Endothelial cell of umbilical vein (primary cell): ENCODE measurements around the gene CST3. TPM values are rescaled to one million over a fixed set of nuclear protein-coding genes. Genes with fewer than 3 reads are reported as not detected.

Experiments
- BruUV-seq: library from RNA; stranded (reverse); fragments of 400-500 nt; replicated peaks from 2 replicates; lab custom pipeline; 2021; lab: Mats Ljungman, UMichigan
- CTCF ChIA-PET: fragments of 300-600, 350-600 bp; sonication (Branson Sonifier 250); formaldehyde crosslinking; loops from one replicate; lab custom pipeline; 2021; ENCODE audit warnings: antibody characterized with exemption, inconsistent platforms; lab: Charles Lee
- POLR2A ChIA-PET: fragments of 300-600, 350-600 bp; sonication (Branson Sonifier 250); formaldehyde crosslinking; loops from one replicate; lab custom pipeline; 2021; ENCODE audit warnings: antibody characterized with exemption, inconsistent platforms; lab: Charles Lee
- DNase-seq: peaks from one replicate; pipeline ENCODE4 v3.0.0-alpha.2; 2011; ENCODE audit warnings: low read depth, low spot score
- FAIRE-seq: peaks from 2 replicates; lab custom pipeline; 2011; peaks lifted over from hg19 to GRCh38; lab: Jason Lieb, UNC
- H2AFZ ChIP-seq: 2 replicates; pipeline ENCODE4 v1.6.0; 2012; ENCODE audit warnings: low read depth, low read length, control low read depth, inconsistent platforms
- H3K27ac ChIP-seq: 2 replicates; pipeline ENCODE4 v1.5.1; 2011; ENCODE audit warnings: low read depth, mild to moderate bottlenecking, control low read depth, low read length, moderate library complexity; ENCODE audit not compliant: insufficient read depth
- H3K27me3 ChIP-seq, 2 experiments: 2 replicates each; pipeline versions ENCODE4 v1.6.0 to v1.6.1; 2011; ENCODE audit warnings: low read length in 2 of 2, mixed read lengths in 1 of 2; ENCODE audit not compliant: control insufficient read depth in 2 of 2, insufficient read depth in 2 of 2
- H3K36me3 ChIP-seq, 2 experiments: 2 replicates in 1 of 2; 3 replicates in 1 of 2; pipeline ENCODE4 v1.5.1; 2011; ENCODE audit warnings: low read length in 2 of 2, mild to moderate bottlenecking in 1 of 2, moderate library complexity in 1 of 2; ENCODE audit not compliant: control insufficient read depth in 2 of 2, insufficient read depth in 2 of 2; ENCODE audit errors: extremely low read depth in 1 of 2
- H3K4me1 ChIP-seq: 3 replicates; pipeline ENCODE4 v1.5.1; 2011; ENCODE audit warnings: mild to moderate bottlenecking, low read length; ENCODE audit not compliant: control insufficient read depth, insufficient read depth; ENCODE audit errors: extremely low read depth
- H3K4me2 ChIP-seq: 2 replicates; pipeline ENCODE4 v1.6.1; 2011; ENCODE audit warnings: low read length, control low read depth, mixed read lengths; ENCODE audit not compliant: insufficient read depth
- H3K4me3 ChIP-seq, 3 experiments: fragments of 200-600 bp in 1 of 3; sonication (generic), shearing (Covaris generic) in 1 of 3; replicated peaks in 1 of 3; 2 replicates each; pipeline ENCODE4 v1.5.1; 2011 to 2016; ENCODE audit warnings: control low read depth in 3 of 3, low read length in 3 of 3, mild to moderate bottlenecking in 2 of 3, inconsistent platforms in 1 of 3, low read depth in 1 of 3, moderate library complexity in 1 of 3; ENCODE audit not compliant: insufficient read depth in 1 of 3
- H3K79me2 ChIP-seq: 2 replicates; pipeline ENCODE4 v1.6.0; 2012; ENCODE audit warnings: low read length, inconsistent platforms; ENCODE audit not compliant: control insufficient read depth, insufficient read depth
- H3K9ac ChIP-seq: replicated peaks from 2 replicates; pipeline ENCODE3; 2011; ENCODE audit warnings: low read length, control low read depth; ENCODE audit not compliant: insufficient read depth; ENCODE audit errors: extremely low read depth
- H3K9me1 ChIP-seq: replicated peaks from 3 replicates; pipeline ENCODE4 v1.6.0; 2011; ENCODE audit warnings: mild to moderate bottlenecking, low read length; ENCODE audit not compliant: control insufficient read depth, insufficient read depth; ENCODE audit errors: extremely low read depth
- H3K9me3 ChIP-seq: replicated peaks from 2 replicates; pipeline ENCODE4 v1.5.1; 2012; ENCODE audit warnings: low read length, inconsistent platforms; ENCODE audit not compliant: control insufficient read depth, insufficient read depth
- H4K20me1 ChIP-seq: replicated peaks from 2 replicates; pipeline ENCODE3; 2011; ENCODE audit warnings: mild to moderate bottlenecking, low read length; ENCODE audit not compliant: control insufficient read depth, insufficient read depth; ENCODE audit errors: extremely low read depth
- EZH2 ChIP-seq: IDR thresholded peaks from 2 replicates; pipeline ENCODE4 v1.6.1; 2012; ENCODE audit warnings: borderline replicate concordance, low read depth, mild to moderate bottlenecking, moderate library complexity, low read length, inconsistent platforms; ENCODE audit not compliant: severe bottlenecking
- FOS ChIP-seq: IDR thresholded peaks from 2 replicates; pipeline ENCODE4 v1.6.1; 2011; ENCODE audit warnings: mild to moderate bottlenecking, low read length, moderate library complexity, borderline replicate concordance; ENCODE audit not compliant: insufficient read depth
- GATA2 ChIP-seq: IDR thresholded peaks from 2 replicates; pipeline ENCODE4 v1.7.0; 2011; ENCODE audit warnings: low read depth, mild to moderate bottlenecking, moderate library complexity, mixed read lengths, low read length; ENCODE audit not compliant: insufficient read length, insufficient read depth
- JUN ChIP-seq: IDR thresholded peaks from 2 replicates; pipeline ENCODE4 v1.6.1; 2011; ENCODE audit warnings: borderline replicate concordance, low read depth; ENCODE audit not compliant: insufficient read length, insufficient read depth
- MAX ChIP-seq: IDR thresholded peaks from 2 replicates; pipeline ENCODE4 v1.6.1; 2011; ENCODE audit not compliant: insufficient read depth, insufficient read length
- MYC ChIP-seq: IDR thresholded peaks from one replicate; pipeline ENCODE4 v1.6.1; 2011; ENCODE audit warnings: mild to moderate bottlenecking, low read depth, low read length
- POLR2A ChIP-seq: IDR thresholded peaks from 2 replicates; pipeline ENCODE4 v1.6.1; 2012; ENCODE audit warnings: low read depth, mild to moderate bottlenecking, control low read depth, low read length
- POLR2AphosphoS5 ChIP-seq: IDR thresholded peaks from 2 replicates; pipeline ENCODE4 v1.6.1; 2012; ENCODE audit warnings: low read depth, mild to moderate bottlenecking, control low read depth, low read length, moderate library complexity; ENCODE audit not compliant: insufficient read depth
- dilution Hi-C: fragments of 300-500 bp; cut with MboI; formaldehyde crosslinking; loops from one replicate; pipeline ENCODE4 v1.15.0; 2019; ENCODE audit warnings: low sequenced_read_pairs; ENCODE audit not compliant: extremely low pct_ligation_motif_present
- intact Hi-C: fragments of 100-400 bp; cut with micrococcal nuclease; formaldehyde crosslinking; loops from one replicate; pipeline ENCODE4 v1.10.0; 2022
- polyA plus RNA-seq, 4 experiments: library from polyadenylated mRNA; depleted of rRNA in 3 of 4; stranded (reverse) in 3 of 4; unstranded in 1 of 4; fragments of >200 nt; gene quantifications; 2 replicates each; pipeline versions ENCODE4 v1.2.1 to v1.2.3, GENCODE V29; 2011 to 2012; ENCODE audit warnings: missing spikeins in 1 of 4
- total RNA-seq: library from RNA; stranded (reverse); gene quantifications from 2 replicates; pipeline ENCODE4 v1.2.3, GENCODE V29; 2021
- TF ChIP-seq, protein P1 (sequence below), 2 donors: IDR thresholded peaks; 1 replicate in 1 of 2; 2 replicates in 1 of 2; pipeline ENCODE4 v1.5.1; 2011; ENCODE audit warnings: low read length in 2 of 2, mild to moderate bottlenecking in 2 of 2, moderate library complexity in 2 of 2, control low read depth in 1 of 2, inconsistent platforms in 1 of 2, low read depth in 1 of 2; ENCODE audit not compliant: insufficient read depth in 1 of 2; ENCODE audit errors: extremely low read depth in 1 of 2

Gene CST3
- total and polyA plus RNA-seq, 2 donors (not counting 3 experiments of a cell fraction or from before 2014, with no cell fraction given): 251 to 479 TPM

GRCh38 chr20:23671479-23671878 is 33.7 kb upstream of the CST3 start:
- BruUV-seq: no TSS peak
- H3K9me1 ChIP-seq: no peaks in the 10 kb centered on the region
- no peaks in the 10 kb centered on the region for H3K79me2 ChIP-seq
- ChIA-PET POLR2A (no interaction called here), CTCF (no interaction called here)
- H3K4me3 ChIP-seq: no peak overlapping the region
- peaks cover 6% of the 10 kb centered on the region for H3K4me1 ChIP-seq
- no peak overlapping the region for H3K9ac ChIP-seq
- H3K36me3 ChIP-seq: no peaks in the 10 kb centered on the region
- H2AFZ ChIP-seq: no peak overlapping the region
- intact Hi-C loops: no loop called here
- no peaks in the 10 kb centered on the region for H3K27me3 ChIP-seq
- FAIRE-seq (no peak), DNase-seq (no peak)
- no peak for TF ChIP-seq MYC
- TF ChIP-seq JUN: no peak
- no peak for TF ChIP-seq MAX
- TF ChIP-seq POLR2A: no peak
- TF ChIP-seq GATA2: no peak
- TF ChIP-seq, protein P1, sequence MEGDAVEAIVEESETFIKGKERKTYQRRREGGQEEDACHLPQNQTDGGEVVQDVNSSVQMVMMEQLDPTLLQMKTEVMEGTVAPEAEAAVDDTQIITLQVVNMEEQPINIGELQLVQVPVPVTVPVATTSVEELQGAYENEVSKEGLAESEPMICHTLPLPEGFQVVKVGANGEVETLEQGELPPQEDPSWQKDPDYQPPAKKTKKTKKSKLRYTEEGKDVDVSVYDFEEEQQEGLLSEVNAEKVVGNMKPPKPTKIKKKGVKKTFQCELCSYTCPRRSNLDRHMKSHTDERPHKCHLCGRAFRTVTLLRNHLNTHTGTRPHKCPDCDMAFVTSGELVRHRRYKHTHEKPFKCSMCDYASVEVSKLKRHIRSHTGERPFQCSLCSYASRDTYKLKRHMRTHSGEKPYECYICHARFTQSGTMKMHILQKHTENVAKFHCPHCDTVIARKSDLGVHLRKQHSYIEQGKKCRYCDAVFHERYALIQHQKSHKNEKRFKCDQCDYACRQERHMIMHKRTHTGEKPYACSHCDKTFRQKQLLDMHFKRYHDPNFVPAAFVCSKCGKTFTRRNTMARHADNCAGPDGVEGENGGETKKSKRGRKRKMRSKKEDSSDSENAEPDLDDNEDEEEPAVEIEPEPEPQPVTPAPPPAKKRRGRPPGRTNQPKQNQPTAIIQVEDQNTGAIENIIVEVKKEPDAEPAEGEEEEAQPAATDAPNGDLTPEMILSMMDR (IDR thresholded peaks at IDR 0.05; ENCODE audit: extremely low read depth in 1 of 2, insufficient read depth in 1 of 2, low read depth in 1 of 2, low read length in 2 of 2): no peak
- no peak for TF ChIP-seq POLR2AphosphoS5
- no peak for TF ChIP-seq FOS
- no peak for TF ChIP-seq EZH2
- no peak overlapping the region for H3K4me2 ChIP-seq
- H3K27ac ChIP-seq: no peak overlapping the region
- H4K20me1 ChIP-seq: no peaks in the 10 kb centered on the region
- dilution Hi-C loops: no loop called here
- H3K9me3 ChIP-seq: no peaks in the 10 kb centered on the region
